NCI-H774 (cell line): Measurements from ENCODE around the gene GLA.

Experiments used
- DNase-seq: peaks from one replicate; lab custom pipeline; 2025; lab: John Stamatoyannopoulos, UW

Gene GLA

DNA sequence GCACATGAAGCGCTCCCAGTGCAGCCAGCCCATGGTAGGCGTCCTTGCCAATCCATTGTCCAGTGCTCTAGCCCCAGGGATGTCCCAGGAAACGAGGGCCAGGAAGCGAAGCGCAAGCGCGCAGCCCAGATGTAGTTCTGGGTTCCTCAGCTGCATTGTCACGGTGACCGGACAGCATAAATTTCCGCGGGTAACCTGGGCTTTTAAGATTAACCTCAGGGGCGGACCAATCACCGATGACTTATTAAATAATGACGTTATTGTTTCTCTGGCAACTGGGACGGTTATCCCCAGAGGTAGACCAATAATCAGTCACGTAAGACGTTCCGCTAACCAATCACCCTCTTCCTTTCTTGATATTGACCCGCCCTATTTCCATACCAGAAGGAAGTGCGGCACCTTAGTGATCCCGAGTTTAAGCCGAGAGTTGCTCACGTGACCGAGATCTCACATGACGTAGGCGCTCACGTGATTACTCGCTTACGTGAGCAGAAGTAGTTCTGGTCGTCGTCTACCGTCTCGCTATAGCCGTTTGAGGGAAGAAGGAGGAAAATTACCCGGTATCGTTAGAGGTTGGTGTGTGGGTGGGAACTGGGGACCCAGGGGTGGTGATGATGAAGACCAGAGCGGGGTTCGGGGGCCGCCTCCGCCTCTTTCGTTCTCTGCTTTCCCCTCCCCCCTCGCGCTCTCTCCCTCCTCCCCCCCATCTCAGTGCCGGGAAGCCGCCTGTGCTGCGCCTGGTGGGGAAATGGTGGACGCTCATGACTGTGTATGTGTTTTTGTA is at the start of gene GLA, which contains the start of gene HNRNPH2:
TSS of gene GLA (minus strand) at position 178 of the 784 bp plus-strand sequence. CDS start at position 156, 22 bp downstream.
TSS of gene HNRNPH2 (plus strand) at position 475 of the 784 bp plus-strand sequence. CDS start 3,767 bp downstream, outside the sequence.
- DNase-seq: peak; percentile 91

DNA sequence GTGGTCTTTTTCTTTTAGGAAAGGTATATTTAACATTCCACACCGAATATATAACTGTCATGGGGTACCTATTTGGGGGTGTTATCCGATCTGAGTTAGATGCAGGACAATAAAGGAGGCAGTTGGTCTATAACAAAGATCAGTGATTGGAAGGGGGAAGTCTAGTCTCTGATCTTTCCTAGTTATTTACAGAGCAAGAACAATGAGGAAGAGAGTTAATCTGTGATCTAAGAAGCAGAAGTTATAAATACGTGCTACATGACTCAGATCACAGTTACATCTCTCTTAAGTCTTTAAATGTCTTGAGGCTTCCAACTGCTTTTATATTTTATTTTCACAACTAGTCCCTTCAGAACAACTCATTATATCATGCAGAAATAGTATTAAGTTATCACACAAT is 44.3 kb upstream of the GLA start:
- DNase-seq: no peak

DNA sequence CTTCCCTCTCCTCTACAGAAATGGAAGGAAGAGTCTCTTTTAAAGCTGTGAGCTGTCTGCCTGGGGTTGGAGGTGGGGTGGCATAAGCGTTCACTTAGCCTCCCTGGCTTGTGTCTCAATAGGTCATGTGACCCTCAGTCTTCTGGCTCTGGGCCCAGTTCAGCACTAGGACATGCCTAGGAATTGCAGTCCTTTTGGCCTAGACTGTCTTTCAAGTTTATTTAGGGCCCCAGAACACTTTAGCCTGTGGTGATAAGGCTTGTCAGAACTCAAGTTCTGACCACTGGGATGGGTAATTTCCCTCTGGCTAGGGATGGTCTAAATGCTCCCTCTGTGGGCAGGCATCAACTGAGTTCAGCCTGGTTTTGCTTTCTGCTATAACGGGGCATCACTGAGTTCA is 43.2 kb upstream of the GLA start:
- no peak for DNase-seq

DNA sequence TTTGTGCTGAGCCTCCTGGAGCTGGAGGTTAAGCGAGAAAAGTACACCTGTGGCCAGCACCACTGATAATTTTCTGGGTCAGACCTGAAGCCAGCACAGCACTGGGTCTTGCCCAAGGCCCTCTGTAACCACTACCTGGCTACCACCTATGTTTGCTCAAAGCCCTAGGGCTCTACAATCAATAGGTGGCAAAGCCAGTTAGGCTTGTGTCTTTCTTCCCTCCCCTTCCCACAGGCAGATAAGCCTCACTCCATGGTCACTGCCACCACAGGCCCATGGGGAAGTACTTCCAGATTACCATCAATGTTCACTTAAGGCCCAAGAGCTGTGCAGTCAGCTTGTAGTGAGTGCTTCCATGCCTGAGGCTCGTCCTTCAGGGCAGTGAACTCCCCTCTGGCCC is 42.4 kb upstream of the GLA start:
- DNase-seq: no peak

DNA sequence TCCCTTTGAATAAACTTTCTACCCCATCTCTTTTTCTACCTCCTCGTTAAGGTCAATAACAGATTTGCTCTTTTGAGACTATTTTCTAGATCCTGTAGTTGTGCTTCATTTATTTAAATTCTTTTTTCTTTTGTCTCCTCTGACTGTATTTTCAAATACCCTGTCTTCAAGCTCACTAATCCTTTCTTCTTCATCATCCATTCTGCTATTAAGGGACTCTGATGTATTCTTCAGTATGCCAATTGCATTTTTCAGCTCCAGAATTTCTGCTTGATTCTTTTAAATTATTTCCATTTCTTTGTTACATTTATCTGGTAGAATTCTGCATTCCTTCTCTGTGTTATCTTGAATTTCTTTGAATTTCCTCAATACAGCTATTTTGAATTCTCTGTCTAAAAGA is 41.6 kb upstream of the GLA start:
- DNase-seq: no peak

DNA sequence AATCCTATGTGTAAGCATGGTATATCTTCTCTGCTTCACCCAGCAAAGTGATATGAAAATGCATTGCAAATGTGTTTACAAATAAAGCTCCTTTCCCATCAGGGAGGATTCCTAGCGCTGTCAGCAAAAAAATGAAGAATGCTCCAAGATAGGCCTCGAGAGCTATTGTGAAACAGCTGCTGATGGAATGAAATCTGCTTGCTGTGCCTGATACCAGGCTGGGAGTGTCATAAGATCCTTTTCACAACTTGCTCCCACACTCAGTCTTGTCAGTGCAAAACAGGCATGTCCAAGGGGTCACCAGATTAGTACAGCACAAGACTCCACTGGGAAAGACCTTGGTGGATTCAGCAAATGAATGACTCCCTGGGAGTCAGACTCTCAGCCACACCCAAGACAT is 34.4 kb upstream of the GLA start:
- no peak for DNase-seq

DNA sequence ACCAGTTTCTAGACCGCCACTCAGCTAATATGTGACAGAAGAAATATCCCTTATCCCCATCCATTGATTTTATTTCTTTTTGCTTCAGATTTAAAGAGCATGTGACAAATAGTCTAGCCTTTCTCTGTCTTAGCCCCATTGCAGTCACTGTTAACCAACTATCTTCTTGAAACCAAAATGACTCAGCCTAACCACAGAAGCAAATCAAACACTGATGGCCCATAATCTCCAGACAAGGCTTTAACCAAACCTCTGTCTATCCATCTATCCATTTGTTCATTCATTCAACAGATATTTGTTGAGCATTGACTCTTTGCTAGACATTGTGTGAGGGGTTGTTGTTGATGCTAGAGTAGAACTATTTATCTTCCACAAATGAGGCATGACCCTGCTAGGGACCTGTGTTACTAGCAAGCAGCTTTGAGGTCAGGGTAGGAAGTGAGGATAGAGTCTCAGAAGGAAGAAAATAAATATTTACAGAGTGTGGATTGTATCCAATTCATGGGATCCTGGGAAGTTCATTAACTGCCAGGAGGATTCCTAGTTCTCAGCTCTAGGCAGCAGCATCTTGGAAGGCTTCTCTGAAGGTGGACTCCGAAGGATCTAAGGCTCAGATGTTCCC is 22.8 kb upstream of the GLA start:
- no peak for DNase-seq

DNA sequence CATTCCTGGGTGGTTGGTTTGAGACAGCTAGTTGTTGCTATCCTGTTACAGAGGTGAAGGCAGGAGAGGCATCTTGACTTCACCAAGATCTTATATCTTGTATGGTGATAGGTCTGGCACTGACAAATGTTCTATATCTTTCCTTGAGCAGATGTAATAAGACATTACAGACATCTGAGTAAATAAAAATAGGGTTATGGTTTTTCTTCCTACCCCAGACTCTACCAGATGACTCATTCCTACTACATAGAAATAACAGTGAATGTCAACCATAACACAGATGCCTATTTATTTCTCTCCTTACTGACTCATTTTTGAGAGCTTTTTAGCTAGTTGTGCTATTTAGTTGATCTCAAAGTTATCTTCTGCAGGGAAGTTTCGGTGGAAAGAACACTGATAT is 22.2 kb upstream of the GLA start:
- DNase-seq: no peak

DNA sequence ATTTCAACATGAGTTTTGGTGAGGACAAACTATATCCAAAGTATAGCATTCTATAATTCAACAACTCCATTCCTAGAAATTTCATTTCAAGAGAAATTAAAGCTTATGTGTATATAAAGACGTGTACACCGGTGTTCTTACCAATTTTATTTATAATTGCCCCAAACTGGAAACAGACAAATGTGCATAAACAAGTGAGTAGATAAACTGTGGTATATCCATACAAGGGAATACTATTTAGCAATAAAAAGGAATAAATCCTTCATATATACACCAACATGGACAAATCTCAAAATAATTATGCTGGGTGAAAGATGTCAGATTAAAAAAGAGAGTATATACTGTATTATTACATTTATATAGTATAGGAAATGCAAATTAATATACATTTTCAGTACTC is 20.2 kb upstream of the GLA start:
- no peak for DNase-seq

DNA sequence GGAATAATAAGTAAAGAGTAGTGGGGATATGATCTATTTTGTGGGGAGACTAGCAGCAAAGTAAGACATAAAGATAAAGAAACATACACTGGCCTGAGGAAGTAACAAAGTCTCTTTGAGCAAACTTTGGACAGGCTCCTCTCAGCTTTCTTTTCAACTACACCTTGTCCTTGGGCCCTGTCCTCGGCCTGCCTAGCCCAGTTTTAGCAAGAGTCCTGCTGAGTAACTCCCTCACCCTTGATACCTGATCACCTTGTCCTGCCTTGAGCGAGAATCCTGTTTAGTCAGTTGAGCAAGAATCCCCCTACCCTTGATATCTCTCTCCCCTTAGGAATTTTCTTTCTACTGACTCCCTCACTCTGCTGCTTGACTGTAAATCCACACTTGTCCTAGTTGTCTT is 11.8 kb upstream of the GLA start:
- DNase-seq: no peak

DNA sequence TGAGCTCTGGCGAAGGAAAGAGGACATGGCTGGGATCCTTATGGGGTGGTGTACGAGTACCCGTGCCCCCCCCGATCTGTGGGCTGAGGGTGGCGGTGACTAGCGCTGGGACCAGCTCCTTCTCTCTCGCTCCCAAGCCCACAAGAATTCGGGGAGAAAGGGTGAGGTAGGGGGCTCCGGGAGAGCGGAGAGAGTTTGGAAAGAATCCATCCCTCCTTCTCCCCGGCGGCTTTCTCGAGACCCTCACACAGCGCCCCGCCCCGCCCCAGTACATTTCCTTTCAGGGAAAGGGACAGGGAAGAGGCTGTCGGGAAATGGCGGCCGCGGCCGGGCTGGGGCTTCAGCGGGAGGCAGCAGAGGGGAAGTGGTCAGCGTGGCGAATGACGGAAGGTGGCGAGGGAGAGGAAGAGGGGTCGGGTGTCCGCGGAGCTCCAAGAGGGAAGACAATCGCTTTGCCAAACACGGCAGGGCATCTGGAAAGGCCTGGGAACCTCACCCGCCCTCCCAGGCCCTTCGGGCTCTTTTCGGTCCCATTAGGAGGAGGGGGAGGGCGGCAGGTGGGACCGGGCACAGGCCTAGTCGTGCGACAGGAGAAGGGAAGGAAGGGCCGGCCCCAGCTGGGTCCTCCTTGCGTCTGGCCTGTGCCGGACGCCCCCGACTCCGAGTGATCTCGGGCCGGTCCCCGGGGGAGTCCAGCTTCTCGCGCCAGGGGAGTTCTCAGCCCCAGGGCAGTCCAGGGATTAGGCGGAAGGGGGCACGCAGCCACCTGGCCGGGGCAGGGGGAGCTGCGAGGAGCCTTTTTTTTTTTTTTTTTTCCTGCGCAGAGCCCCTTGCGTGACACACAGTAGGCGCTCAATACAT is 10.5 kb upstream of the GLA start:
- DNase-seq: no peak

DNA sequence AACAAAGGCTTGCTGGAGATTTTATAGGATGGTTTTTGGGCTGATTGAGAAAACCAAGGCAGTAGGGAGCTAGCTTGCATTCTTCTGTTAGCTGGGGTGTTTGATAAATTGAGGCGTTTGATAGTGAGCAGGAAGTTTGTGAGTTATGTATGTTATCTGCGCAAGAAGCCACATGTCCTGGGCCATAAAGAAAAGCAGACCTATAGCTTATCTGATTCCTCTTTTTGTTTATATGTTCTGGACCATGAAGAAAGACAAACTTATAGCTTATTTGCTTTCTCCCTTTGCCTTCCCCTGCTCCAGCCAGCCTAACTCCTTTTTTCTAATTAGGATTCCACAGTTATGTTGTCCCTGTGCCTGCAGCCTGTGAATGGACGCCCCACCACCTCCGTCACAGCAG is 9.5 kb upstream of the GLA start:
- DNase-seq: no peak

DNA sequence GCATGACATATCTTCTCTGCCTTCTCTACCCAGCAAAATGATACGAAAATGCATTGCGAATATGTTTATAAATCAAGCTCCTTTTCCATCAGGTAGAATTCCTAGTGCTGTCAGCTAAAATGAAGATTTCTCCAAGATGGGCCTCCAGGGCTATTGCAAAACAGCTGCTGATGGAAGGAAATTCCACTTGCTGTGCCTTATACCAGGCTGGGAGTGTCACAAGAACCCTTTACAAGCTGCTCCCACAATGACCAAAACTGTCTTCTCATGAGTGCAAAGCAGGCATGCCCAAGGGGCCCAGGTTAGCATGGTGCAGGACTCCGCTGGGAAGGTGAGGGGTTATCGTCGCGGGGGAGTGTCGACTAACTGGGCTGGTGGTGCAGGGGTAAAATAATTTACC is 9.0 kb upstream of the GLA start:
- no peak for DNase-seq

DNA sequence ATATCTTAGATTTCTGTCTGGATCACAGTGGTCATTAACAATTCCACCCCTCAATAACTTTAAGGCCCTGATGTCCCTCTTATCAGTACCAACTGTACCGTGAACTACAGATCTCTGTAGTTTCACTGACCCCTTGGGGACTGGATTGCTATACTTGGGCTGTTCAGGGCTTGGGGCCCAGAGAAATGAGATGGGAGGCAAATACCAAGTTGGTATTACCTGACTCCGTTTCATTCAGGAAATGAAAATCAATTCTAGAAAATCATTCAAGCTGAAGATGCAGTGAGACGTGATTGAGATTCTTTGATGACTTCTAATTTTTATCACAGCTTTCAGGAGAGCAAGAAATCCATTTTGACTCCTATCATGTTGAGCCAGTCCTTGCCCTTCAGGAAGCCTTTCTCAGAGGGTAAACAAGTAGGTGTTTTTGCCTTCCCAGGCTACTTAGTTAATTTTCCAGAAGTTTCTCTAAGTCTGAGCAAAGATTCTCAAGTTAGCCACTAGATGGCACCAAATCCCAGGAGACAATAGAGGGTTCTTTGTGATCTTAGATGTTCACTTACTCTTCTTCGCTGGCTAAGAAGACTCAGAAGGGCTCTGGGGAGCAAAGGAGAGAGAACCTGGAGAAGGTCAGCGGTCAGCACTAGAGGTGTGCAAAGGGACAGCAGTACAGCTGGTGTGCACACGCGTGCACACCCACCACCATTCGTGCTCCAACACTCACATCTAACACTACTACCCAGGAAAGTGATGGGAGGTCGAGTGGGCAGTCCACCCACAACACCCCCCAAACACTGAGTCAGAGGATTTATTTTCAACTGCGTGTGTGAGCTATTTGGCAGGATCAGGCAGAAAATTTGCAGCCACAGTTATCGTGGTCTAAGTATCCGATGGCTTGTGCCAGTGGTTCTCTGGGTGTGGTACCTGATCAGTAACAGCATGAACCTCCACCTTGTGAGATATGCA is 7.7 kb upstream of the GLA start:
- no peak for DNase-seq

DNA sequence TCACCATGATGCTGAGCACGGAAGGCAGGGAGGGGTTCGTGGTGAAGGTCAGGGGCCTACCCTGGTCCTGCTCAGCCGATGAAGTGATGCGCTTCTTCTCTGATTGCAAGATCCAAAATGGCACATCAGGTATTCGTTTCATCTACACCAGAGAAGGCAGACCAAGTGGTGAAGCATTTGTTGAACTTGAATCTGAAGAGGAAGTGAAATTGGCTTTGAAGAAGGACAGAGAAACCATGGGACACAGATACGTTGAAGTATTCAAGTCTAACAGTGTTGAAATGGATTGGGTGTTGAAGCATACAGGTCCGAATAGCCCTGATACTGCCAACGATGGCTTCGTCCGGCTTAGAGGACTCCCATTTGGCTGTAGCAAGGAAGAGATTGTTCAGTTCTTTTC is 4.3 kb upstream of the GLA start:
- DNase-seq: no peak

DNA sequence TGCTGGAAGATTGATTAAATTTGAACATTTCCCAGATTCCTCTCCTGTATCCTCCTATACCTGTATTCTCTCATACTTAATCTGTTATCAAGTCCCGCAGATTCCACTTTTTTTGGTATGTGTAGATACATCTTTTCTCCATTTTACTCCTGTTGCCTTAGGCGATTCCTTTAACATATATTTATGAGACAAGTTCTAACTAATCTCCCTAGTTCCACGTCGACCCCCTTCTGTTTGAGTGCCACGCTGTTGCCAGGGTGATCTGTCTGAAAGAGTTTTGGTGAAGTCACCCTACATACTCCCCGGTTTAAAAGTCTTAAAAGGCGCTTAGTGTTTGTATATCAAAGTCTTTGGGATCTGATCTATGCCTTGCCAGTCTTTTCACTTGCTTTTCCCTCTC is 2.7 kb upstream of the GLA start:
- DNase-seq: no peak

DNA sequence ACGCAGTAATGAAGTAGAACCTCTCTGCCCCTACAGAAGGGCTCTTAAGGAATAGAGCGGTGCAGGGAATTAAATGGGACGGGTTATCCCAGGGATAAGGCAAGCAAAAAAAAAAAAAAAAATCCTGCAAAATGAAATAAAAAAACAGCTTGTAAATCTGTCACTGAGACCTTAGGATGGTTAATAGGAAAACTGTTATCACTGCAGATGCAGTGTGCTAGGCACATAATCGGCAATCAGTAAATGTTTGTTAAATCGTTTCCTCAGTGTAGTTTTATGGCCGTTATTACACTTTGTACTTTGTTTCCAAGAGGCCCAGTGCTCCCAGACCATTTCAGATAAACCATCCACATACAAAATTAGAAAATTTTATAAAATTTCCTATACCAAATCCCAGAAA is 1.3 kb upstream of the GLA start:
- DNase-seq: no peak

DNA sequence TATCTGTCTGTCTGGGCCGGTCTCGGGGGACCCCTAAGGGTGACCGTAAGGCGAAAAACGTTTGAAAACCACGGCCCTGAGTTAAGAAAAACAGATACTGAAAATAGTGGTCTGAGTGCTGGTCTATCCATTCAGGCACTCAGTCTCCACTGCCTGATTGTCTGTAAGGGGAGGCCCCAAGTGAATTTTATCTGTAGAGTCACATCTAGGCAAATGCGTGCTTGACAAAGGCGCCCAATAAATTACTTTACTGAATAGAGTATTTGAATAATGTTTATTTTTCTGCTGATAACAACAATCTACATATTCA is 762 bp upstream of the GLA start:
- DNase-seq: no peak

DNA sequence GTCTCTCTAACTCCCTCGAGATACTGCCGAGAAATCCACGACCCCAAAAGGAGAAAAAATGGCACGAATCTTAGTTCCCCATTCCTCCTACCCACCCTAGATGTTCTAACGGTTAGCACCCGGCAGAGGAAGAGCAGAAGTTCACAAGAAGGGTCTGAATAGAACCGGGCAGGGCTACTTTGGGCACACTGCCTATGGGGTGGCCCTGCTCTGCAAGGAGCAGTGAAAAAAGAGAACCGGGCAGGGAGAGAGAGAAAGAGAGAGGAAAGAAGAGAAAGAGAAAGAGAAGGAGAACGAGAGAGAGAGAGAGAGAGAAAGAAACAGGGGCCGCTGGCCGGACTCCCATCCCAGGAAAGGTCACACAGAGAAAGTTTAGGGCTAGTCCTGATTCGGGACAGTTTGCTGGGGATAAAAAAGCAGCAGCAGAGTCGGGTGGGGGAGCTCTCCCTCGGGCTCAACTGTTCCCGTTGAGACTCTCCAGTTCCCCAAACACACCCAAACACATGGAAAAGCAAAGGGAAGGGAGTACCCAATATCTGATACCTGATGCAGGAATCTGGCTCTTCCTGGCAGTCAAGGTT is 468 bp downstream of the GLA start:
- DNase-seq: no peak

DNA sequence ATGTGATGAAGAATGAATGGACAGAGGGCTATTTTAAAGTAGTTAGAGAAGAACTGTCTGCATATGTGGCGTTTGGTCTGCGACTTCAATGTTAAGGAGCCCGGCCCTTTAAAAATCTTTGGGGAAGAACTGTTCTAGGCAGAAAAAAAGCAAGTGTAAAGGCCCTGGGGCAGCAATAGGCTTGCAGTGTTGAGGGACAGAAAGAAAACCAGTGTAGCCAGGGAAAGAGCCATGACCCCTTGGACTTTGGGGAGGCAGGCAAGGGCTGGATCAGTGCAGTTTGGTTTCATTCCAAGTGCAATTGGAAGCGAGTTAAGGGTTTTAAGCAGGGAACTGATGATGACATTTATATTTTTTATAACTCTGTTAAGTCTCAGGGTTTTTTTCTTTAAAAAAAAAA is 7.9 kb downstream of the GLA start:
- DNase-seq: no peak

DNA sequence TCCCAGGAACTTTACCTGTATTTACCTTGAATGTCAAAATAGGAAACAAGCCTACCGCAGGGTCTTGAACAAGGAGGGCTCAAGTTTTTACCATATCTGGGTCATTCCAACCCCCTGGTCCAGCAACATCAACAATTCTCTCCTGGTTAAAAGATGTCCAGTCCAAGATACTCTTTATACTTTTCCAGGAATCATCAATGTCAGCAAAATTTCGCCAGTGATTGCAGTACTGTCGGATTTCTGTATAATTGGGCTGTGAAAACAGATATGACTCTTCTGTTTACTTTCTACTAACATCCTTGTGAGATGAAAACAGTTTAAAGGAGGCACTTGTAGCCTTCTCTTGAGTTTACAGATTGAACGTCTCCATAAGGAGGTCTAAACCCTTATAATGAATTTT is 9.0 kb downstream of the GLA start:
- DNase-seq: no peak

DNA sequence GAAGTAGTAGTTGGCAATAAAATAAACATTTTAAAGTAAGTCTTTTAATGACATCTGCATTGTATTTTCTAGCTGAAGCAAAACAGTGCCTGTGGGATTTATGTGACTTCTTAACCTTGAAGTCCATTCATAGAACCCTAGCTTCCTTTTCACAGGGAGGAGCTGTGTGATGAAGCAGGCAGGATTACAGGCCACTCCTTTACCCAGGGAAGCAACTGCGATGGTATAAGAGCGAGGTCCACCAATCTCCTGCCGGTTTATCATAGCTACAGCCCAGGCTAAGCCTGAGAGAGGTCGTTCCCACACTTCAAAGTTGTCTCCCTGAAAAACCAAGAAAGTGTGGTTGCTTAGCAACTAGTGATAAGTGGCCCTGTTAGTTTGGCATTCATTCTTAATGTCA is 9.9 kb downstream of the GLA start:
- no peak for DNase-seq
